CD4-positive, alpha-beta T cell treated with Interferon gamma for 1 hour (primary cell): Measurements from ENCODE around the gene FOXO4.
"Not testable (repeated sequence)": the region's sequence is repeated elsewhere in the genome, so short reads cannot be mapped to it uniquely, and the experiment has no call there.

Source experiments
- DNase-seq: peaks from one replicate; pipeline ENCODE4 v3.0.0-alpha.2; 2020

The FOXO4 gene, protein sequence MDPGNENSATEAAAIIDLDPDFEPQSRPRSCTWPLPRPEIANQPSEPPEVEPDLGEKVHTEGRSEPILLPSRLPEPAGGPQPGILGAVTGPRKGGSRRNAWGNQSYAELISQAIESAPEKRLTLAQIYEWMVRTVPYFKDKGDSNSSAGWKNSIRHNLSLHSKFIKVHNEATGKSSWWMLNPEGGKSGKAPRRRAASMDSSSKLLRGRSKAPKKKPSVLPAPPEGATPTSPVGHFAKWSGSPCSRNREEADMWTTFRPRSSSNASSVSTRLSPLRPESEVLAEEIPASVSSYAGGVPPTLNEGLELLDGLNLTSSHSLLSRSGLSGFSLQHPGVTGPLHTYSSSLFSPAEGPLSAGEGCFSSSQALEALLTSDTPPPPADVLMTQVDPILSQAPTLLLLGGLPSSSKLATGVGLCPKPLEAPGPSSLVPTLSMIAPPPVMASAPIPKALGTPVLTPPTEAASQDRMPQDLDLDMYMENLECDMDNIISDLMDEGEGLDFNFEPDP

GRCh38 chrX:71095555-71095980 lies at the start of gene FOXO4:
TSS of gene FOXO4 (plus strand) at chrX:71095851. CDS start at chrX:71096529, 678 bp downstream.
- peak; percentile 92 for DNase-seq

GRCh38 chrX:71047891-71048290 lies 47.8 kb upstream of the FOXO4 start:
- not testable (repeated sequence) for DNase-seq

DNA sequence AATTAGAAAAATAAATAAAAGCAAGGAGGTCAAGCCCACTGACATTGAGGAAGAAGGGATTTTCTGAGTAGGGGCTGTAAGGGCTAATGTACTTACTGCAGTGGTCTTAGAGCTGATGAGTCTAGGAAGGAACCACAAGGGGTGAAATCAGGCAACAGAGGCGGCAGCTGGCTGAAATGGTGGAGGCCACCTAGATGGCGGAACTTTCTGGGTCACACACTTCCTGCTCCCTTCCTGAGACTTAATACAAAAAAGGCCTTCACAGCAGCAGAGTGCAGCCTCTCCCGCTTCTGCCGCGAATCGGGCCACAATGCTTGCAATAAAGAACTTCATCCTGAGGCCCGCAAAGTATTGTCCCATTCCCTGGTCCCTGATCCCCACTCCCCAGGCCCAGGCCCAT lies 42.9 kb upstream of the FOXO4 start:
- no peak for DNase-seq

GRCh38 chrX:71053217-71053621 lies 42.4 kb upstream of the FOXO4 start:
- peak; percentile 18 for DNase-seq

DNA sequence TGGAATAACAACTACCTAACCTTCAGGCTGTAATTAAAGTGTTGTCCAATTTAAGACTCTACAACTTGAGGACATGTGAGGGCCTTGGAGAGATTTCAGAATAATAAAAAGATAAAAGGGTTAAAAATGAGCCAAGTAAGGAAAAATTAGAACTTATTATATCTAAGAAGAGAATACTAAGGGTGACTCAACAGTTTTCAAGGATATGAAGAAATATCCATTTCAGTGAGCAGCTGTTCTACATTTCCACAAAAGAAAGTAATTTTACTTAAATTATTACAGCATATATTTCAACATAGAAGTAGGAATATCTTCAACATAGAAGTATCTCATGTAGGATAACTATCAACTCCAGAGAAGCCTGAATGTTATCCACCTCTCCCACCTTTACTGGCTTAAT lies 38.8 kb upstream of the FOXO4 start:
- no peak for DNase-seq

DNA sequence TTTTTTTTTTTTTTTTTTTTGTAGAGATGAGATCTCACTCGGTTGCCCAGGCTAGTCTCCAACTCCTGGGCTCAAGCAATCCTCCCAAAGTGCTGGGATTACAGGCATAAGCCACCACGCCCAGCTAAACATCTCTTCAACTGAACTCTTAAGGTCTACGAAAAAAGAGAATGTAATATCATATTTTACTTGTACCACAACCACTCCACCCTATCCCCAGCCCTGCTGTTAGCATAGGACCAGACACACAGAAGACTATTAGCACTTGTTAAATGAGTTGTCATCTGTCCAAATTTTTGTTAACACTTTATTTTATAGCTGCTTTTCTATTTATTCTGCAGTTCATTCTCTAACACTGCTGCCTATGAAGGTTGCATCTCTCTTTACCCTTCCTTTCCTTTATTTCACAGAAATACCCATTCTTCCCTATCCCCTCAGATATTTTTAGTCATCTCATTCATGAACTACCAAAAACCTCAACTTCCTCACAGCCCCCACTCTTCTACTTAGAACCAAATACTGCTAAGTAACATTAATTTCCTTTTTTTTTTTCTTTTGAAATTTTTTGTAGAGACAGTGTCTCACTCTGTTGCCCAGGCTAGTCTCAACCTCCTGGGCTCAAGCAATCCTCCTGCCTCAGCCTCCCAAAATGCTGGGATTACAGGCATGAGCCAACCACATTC lies 37.7 kb upstream of the FOXO4 start:
- DNase-seq, result no peak

DNA sequence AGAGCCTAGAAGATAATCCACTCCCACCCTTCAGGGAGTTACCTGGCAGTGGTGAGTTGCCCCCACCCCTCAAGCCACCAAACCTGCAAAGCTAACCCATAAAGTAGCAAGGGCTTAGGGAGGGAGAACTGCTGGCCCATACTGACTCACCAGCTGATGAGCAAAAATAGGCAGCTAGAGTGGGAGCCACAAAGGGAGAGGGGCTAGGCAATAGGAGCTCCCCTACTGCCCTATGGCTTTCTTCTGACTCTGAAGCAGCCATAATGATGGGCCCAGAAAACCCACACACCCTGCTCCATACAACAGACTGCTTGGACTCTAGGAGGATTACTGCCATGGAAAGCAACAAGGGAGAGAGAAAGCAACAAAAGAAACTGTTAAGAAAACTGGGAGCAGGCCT lies 35.5 kb upstream of the FOXO4 start:
- no peak for DNase-seq

- DNase-seq, result no peak
These were observed 28.6 kb upstream of the FOXO4 start for GRCh38 chrX:71067089-71067488.

DNA sequence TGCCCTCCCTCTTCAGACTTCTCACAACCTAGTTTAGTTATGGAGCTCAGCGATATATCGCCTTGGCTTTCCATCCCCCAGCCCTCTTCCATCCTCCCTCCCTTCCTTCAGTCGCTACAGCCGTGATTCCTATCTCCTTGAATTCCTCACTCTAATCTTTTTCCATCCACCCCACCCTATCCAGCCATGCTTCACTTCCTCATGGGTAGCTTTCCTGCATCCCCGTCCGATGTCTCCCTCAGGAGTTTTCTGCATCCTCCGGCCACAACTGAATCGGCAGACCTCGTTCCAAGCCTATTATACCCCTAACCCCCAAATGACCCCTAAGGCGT lies 28.0 kb upstream of the FOXO4 start:
- DNase-seq, result no peak

DNA sequence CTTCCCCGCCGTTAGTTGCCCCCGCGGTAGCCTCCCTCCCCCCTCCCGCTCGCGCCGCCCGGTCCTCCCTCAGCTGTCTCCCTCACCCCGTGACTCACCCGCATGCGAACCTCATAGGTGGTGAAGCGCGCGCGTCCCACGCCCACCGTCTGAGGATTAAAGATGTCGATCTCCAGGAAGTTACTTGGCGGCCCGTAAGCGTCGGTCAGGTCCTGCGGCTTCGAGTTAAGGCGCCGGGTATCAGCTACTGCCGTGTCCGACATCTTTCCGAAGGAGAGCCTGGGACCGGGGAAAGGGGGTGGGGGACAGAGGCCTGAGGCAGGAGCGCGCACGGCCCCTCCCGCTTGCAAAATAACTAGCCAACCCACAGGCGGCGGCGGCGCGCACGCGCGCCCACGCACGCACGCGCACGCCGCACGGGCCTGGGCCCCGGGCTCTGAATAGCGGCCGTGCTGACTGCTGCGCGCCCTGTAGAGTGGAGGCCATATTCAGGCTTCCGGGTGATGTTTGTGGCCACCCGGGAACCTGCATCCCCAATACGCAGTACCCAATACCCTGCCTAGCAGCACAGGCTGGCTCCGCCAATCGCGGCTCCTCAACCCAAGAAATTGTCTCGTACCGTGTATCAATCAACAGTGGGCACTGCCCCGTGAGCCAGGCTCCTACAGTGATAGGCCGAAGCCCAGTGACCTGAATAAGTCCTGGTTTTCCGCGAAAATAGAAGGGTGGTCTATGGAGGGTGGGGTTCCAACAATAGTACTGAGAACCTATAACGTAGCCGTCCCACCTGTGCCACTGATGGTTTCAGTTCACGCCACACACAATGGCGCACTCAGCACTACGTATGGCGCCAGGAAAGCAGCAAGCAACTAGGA lies 27.4 kb upstream of the FOXO4 start, which contains the start of gene SNX12:
TSS of gene SNX12 (minus strand) at position 291 of the 875 bp plus-strand sequence. CDS start at position 263, 28 bp downstream.
- peak; percentile 92 for DNase-seq

DNA sequence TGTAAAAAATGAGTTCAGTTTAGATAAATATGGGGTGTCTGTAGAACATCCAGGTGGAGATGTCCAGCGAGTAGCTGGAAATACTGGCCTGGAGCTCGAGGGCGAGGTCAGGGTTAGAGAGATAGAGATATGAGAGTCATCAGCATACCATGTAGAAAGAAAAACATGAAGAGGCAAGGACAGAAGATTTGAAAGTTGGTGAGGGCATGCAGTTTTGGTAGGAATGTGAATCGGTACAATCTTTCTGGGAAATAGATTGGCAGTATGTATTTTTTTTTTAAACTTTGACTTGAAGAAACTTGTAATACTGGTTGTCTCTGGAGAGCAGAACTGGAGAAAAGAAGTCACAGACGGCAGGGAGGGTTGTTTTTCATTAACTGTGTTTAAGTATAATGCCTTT lies 25.1 kb upstream of the FOXO4 start:
- no peak for DNase-seq

- no peak for DNase-seq
These were observed 14.1 kb upstream of the FOXO4 start for GRCh38 chrX:71081330-71082123.

DNA sequence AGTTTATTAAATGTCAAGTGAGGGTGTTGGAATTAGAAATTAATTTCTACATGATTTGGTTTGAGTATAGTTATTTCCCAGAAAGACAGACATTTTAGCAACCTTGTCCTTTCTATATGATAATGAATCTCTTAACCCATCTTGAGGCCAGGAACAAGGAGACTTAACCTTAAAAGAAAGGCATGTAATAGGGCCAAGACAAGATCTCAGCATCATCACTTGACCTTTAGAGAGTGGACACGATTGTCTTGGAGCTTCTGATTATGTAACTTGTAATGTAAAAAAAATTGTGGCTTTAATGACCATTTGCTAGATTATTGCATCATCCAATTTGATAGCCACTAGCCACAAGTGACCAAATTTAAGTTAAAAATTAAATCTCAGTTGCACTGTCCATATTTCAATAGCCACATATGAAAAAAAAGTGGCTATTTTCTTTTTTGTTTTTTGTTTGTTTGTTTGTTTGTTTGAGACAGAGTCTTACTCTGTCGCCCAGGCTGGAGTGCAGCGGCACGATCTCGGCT lies 13.5 kb upstream of the FOXO4 start:
- DNase-seq, result no peak

DNA sequence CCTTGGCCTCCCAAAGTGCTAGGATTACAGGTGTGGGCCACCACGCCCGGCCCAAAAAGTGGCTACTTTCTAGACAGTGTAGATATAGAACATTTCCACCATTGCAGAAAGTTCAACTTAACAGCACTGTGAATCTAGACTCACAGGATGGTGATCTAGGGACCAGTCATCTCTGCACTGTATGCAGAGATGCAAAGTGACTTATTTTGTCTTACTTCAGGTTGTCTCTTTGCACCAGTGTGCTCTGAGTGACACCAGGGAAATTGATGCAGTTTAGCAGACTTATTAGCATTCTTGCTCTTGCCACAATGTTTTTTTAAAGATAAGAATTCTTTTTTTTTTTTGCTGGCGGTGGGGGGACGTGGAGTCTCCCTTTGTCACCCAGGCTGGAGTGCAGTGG lies 12.8 kb upstream of the FOXO4 start:
- no peak for DNase-seq

DNA sequence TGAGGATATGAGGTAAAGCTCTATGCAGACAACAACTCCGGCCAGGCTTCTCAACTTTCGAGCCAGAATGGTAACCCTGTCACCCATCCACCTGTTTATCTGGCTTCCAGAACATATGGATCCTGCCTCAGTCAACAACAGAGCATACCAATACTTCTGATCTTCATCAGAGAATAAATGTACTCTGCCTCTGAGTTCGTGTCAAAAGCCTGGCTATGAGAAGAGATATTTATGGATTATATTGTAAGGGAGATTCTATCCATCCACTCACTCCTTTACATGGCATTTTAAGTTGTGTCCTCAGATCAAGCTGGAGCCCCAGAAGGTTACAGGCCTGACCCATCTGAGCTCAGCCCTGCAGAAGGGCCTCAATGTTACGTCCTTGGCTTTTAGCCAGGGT lies 9.8 kb upstream of the FOXO4 start:
- no peak for DNase-seq

DNA sequence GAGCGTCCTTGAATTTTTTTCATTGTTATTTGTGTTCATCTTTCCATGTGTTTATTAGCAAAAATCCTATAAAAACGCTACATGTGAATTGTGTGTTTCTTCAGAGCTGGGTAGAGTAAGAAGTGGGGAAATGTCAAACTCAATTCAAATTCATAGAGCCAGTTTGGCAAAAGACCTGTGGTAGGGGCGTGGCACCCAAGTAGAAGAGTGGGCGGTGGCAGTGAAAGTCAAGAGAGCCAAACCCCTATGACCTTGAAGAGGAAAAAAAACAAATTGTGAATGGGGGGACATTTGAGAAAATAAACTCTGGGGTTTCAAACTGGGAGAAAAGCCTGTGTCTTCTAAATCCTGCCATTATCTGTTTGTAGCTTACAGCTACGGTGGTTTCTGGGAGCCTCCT lies 4.4 kb upstream of the FOXO4 start:
- DNase-seq, result no peak

DNA sequence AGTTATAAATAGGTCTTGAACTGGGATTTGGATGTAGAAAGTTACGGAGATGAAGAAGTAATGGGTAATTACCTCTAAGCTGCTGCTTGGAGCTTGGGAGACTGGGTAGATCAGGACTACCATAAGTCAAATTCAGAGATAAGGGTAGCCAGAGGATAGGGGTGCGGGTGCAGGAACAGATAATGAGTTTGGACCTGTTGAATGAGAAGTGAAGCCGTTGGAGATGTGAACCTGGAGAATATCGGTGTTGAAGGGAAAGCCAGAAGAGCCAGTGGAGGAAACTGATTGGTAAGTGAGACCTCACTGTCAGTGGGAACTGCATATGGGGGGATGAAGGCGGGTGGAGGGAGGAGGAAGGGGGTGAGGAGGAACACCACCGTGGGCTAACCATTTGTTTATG lies 618 bp upstream of the FOXO4 start:
- no peak for DNase-seq

- no peak for DNase-seq
These were observed 519 bp downstream of the FOXO4 start for GRCh38 chrX:71095981-71096759.

DNA sequence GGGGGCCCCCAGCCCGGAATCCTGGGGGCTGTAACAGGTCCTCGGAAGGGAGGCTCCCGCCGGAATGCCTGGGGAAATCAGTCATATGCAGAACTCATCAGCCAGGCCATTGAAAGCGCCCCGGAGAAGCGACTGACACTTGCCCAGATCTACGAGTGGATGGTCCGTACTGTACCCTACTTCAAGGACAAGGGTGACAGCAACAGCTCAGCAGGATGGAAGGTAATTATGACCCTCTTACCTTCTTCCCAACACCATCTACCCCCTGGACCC lies 1.0 kb downstream of the FOXO4 start:
- no peak for DNase-seq

GRCh38 chrX:71098302-71098701 lies 2.7 kb downstream of the FOXO4 start:
- DNase-seq, result peak; percentile 81

DNA sequence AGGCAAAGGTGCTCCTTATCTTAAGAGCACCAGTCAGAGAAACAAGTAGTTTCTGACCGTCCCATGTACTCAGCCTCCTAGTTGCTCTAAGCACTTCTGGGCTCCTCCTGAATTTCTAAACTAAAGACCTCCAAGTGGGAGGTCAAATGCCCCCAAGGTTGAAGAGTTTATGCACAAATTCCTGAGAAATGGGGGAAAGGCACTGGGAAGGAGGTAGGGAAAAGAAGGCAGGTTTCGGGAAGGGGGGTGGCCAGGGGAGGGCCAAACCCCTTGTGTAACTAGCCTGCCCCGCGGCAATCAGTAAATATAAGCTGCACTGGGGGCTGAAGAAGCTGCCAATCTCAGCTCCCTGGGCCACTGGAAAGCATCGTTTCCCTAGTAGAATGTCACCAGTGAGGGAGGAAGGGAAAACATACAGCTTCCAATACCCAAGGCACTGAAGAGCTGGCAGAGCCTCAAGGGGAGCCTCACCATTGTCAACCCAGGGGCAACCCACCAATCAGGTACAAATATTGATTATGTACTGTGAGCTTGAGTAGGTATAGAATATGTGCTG lies 3.4 kb downstream of the FOXO4 start:
- no peak for DNase-seq
